NCI-H1105 treated with DMSO at 0.1 percent for 48 hours (cell line): ENCODE measurements around the gene C16orf74.

Source experiments
- DNase-seq: peaks from one replicate; lab custom pipeline; 2025; lab: John Stamatoyannopoulos, UW

The C16orf74 gene

GRCh38 chr16:85746460-85747215 is 4.3 kb downstream of the C16orf74 start:
- no peak for DNase-seq

GRCh38 chr16:85738923-85739715 is 11.8 kb downstream of the C16orf74 start:
- DNase-seq: no peak

GRCh38 chr16:85736921-85737320 is 14.0 kb downstream of the C16orf74 start:
- DNase-seq: no peak

- no peak for DNase-seq
These were observed 14.9 kb downstream of the C16orf74 start for GRCh38 chr16:85735946-85736345.

- no peak for DNase-seq
These were observed 15.7 kb downstream of the C16orf74 start for GRCh38 chr16:85735225-85735635.

GRCh38 chr16:85734311-85735017 is 16.4 kb downstream of the C16orf74 start:
- no peak for DNase-seq

- DNase-seq: no peak
These were observed 17.1 kb downstream of the C16orf74 start for GRCh38 chr16:85733839-85734170.

- DNase-seq: no peak
These were observed 17.6 kb downstream of the C16orf74 start for GRCh38 chr16:85733155-85733838.

GRCh38 chr16:85731179-85731578 is 19.7 kb downstream of the C16orf74 start:
- no peak for DNase-seq

- no peak for DNase-seq
These were observed 20.8 kb downstream of the C16orf74 start for GRCh38 chr16:85730186-85730465.

GRCh38 chr16:85729452-85730185 is 21.3 kb downstream of the C16orf74 start:
- no peak for DNase-seq

GRCh38 chr16:85728879-85729278 is 22.0 kb downstream of the C16orf74 start:
- DNase-seq: no peak

- DNase-seq: no peak
These were observed 26.0 kb downstream of the C16orf74 start for GRCh38 chr16:85724936-85725335.

- DNase-seq: no peak
These were observed 26.6 kb downstream of the C16orf74 start for GRCh38 chr16:85724126-85724879.

- no peak for DNase-seq
These were observed 28.6 kb downstream of the C16orf74 start for GRCh38 chr16:85722128-85722893.

- no peak for DNase-seq
These were observed 30.6 kb downstream of the C16orf74 start for GRCh38 chr16:85720302-85720637.

- no peak for DNase-seq
These were observed 31.1 kb downstream of the C16orf74 start for GRCh38 chr16:85719605-85720301.

- DNase-seq: no peak
These were observed 32.2 kb downstream of the C16orf74 start for GRCh38 chr16:85718682-85719081.

GRCh38 chr16:85718153-85718477 is 32.8 kb downstream of the C16orf74 start:
- DNase-seq: no peak
